Measurements from ENCODE around the gene EVL. TPM values are rescaled to one million over a fixed set of nuclear protein-coding genes. Genes with fewer than 3 reads are reported as not detected.

EVL gene
- total and polyA plus RNA-seq, 12 donors, result 26.0 to 79.4 (median 47.6) TPM

GRCh38 chr14:100084591-100084990, 19.4 kb downstream of the EVL start:
- Histone ChIP-seq H3K4me1 (peaks cover 0 to 29% (median 6%) of the 10 kb centered on the region in 9 donors), H3K36me3 (peaks cover 0 to 55% (median 10%) of the 10 kb centered on the region in 9 donors), H3K27ac (no peak overlapping the region), H3K27me3 (no peaks in the 10 kb centered on the region), H3K9me3 (no peaks in the 10 kb centered on the region), H3K4me3 (no peak overlapping the region)
- DNase-seq, result no peak
- intact Hi-C loops (cut with DNase I), result no loop called here
- no peak for TF ChIP-seq CTCF (IDR thresholded peaks at IDR 0.05)
- ATAC-seq, result no peak
- 95 to 96% methylated on average over 10 of the region's 10 CpGs for WGBS, 2 donors

- TF ChIP-seq CTCF (IDR thresholded peaks at IDR 0.05), result no peak
- DNase-seq (no peak), ATAC-seq (no peak)
- intact Hi-C loops (cut with DNase I), result no loop called here
- no peaks in the 10 kb centered on the region for H3K9me3 ChIP-seq
- H3K27ac ChIP-seq, result no peak overlapping the region
- 96 to 97% methylated on average over 6 of the region's 6 CpGs for WGBS, 2 donors
- H3K4me1 ChIP-seq, result peaks cover 0 to 21% (median 0%) of the 10 kb centered on the region in 9 donors
- no peak overlapping the region for H3K4me3 ChIP-seq
- H3K36me3 ChIP-seq, result peaks cover 0 to 62% (median 10%) of the 10 kb centered on the region in 9 donors
- H3K27me3 ChIP-seq, result no peaks in the 10 kb centered on the region
Observed at GRCh38 chr14:100085462-100085861, 20.2 kb downstream of the EVL start.

- Histone ChIP-seq H3K4me3 (no peak overlapping the region), H3K9me3 (no peaks in the 10 kb centered on the region), H3K4me1 (peaks cover 0 to 13% (median 0%) of the 10 kb centered on the region in 9 donors), H3K27ac (no peak overlapping the region), H3K27me3 (no peaks in the 10 kb centered on the region), H3K36me3 (peaks cover 0 to 71% (median 10%) of the 10 kb centered on the region in 9 donors)
- ATAC-seq (no peak), DNase-seq (no peak)
- 94 to 96% methylated on average over 5 of the region's 5 CpGs for WGBS, 2 donors
- intact Hi-C loops (cut with DNase I), result no loop called here
- TF ChIP-seq CTCF (IDR thresholded peaks at IDR 0.05), result no peak
Observed at GRCh38 chr14:100086361-100086760, 21.1 kb downstream of the EVL start.

- no peak for DNase-seq
- Histone ChIP-seq H3K9me3 (no peaks in the 10 kb centered on the region), H3K27me3 (no peaks in the 10 kb centered on the region), H3K4me1 (no peaks in the 10 kb centered on the region), H3K4me3 (no peak overlapping the region), H3K27ac (no peak overlapping the region), H3K36me3 (peaks cover 0 to 88% (median 10%) of the 10 kb centered on the region in 9 donors)
- TF ChIP-seq CTCF (IDR thresholded peaks at IDR 0.05), result no peak
- intact Hi-C loops (cut with DNase I), result no loop called here
- 97 to 99% methylated on average over 3 of the region's 3 CpGs for WGBS, 2 donors
- no peak for ATAC-seq
Observed at GRCh38 chr14:100088226-100088625, 23.0 kb downstream of the EVL start.

Measured in heart right ventricle (tissue), 16 donors.